Mesothelial cell of epicardium (in vitro differentiated cells): ENCODE data around the gene PREX1. TPM values are rescaled to one million over a fixed set of nuclear protein-coding genes. Genes with fewer than 3 reads are reported as not detected.

ENCODE experiments used
- DNase-seq, 2 experiments: peaks; one replicate each; pipeline ENCODE4 v3.0.0; 2021; ENCODE audit warnings: low spot score in 2 of 2; ENCODE audit not compliant: unreplicated experiment in 2 of 2
- H3K27ac Mint-ChIP-seq: 2 replicates; pipeline ENCODE4 v1.8.0; 2021; ENCODE audit warnings: mixed read lengths
- H3K27me3 Mint-ChIP-seq: 2 replicates; pipeline ENCODE4 v1.8.0; 2021; ENCODE audit warnings: low read depth, mixed read lengths
- H3K36me3 Mint-ChIP-seq: 2 replicates; pipeline ENCODE4 v1.8.0; 2021; ENCODE audit warnings: mixed read lengths
- H3K4me1 Mint-ChIP-seq: 2 replicates; pipeline ENCODE4 v1.8.0; 2021; ENCODE audit warnings: mixed read lengths
- H3K4me3 Mint-ChIP-seq: 2 replicates; pipeline ENCODE4 v1.8.0; 2021; ENCODE audit warnings: mild to moderate bottlenecking, moderate library complexity, mixed read lengths
- H3K9me3 Mint-ChIP-seq: 2 replicates; pipeline ENCODE4 v1.8.0; 2021; ENCODE audit warnings: mixed read lengths
- total RNA-seq: library from RNA; stranded (reverse); gene quantifications from 3 replicates; pipeline ENCODE4 v1.2.1, GENCODE V29; 2021
- TF ChIP-seq, protein P1 (sequence below): fragments of 200-600 bp; sonication (generic); IDR thresholded peaks from one replicate; pipeline ENCODE4 v1.5.0; 2021; ENCODE audit warnings: antibody characterized with exemption; ENCODE audit not compliant: unreplicated experiment

The PREX1 gene
- total RNA-seq, 1 donor from 2014 or later, result 8.3 TPM

DNA sequence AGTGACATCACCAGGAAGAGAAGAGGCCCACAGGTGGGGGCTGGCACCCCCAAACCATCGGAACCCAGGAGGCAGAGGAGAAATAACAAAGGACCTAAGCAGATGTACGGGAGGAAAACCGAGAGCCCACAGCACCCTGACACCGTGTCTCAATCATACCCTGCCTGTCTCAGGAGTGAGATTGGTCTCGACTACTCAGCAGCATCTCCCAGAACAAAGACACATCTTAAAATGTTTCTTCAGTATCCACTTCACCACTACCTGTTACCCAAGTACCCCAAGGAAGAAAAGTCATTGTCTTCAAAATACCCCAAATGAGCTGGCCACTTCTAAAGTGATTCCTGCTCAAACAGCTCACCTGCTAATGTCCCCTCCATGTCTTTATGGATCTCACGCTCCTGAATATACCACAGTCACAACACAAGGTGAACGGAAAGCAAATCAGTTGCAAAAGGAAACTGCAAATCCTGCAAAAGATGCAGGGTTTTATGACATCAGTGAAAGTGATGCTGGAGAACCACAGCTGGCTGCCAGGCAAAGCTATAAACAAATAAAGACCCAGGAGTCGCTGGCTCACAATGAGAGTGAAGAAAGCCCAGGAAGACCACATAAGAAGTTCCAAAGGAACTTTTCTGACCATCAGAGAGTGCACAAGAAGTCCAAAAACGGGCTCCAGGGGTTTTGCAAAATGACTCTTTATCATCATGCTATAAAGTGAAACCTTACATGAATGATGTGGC, 44.1 kb downstream of the PREX1 start:
- H3K27me3 Mint-ChIP-seq, result peaks cover 7% of the 10 kb centered on the region
- H3K27ac Mint-ChIP-seq, result no peak overlapping the region
- peaks cover 8% of the 10 kb centered on the region for H3K4me1 Mint-ChIP-seq
- H3K36me3 Mint-ChIP-seq, result peaks cover 2% of the 10 kb centered on the region
- H3K4me3 Mint-ChIP-seq, result no peak overlapping the region
- DNase-seq, result no peak
- TF ChIP-seq, protein P1, sequence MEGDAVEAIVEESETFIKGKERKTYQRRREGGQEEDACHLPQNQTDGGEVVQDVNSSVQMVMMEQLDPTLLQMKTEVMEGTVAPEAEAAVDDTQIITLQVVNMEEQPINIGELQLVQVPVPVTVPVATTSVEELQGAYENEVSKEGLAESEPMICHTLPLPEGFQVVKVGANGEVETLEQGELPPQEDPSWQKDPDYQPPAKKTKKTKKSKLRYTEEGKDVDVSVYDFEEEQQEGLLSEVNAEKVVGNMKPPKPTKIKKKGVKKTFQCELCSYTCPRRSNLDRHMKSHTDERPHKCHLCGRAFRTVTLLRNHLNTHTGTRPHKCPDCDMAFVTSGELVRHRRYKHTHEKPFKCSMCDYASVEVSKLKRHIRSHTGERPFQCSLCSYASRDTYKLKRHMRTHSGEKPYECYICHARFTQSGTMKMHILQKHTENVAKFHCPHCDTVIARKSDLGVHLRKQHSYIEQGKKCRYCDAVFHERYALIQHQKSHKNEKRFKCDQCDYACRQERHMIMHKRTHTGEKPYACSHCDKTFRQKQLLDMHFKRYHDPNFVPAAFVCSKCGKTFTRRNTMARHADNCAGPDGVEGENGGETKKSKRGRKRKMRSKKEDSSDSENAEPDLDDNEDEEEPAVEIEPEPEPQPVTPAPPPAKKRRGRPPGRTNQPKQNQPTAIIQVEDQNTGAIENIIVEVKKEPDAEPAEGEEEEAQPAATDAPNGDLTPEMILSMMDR, result no peak
- peaks cover 15% of the 10 kb centered on the region for H3K9me3 Mint-ChIP-seq

DNA sequence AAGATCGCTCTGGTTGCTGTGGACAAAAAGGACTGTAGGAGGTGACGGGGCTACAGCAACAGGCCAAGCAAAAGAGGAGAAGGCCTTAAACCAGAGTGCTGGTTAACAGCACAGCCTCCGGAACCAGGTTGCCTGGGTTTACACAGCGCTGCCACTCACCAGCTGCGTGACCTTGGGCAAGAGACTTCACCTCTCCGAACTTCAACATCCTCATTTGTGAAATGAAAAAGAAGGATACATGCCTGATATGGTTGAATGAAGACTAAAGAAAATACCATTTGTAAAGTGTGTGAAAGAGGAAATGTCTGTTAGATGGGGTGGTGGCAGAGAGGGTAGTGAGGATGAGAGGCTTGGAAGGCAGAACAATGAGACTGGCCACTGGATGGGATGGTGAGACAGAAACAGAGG, 44.9 kb downstream of the PREX1 start:
- Mint-ChIP-seq H3K9me3 (peaks cover 17% of the 10 kb centered on the region), H3K27ac (no peak overlapping the region), H3K4me3 (no peak overlapping the region), H3K4me1 (peaks cover 8% of the 10 kb centered on the region), H3K27me3 (peaks cover 3% of the 10 kb centered on the region), H3K36me3 (peaks cover 2% of the 10 kb centered on the region)
- no peak for DNase-seq
- TF ChIP-seq, protein P1, result no peak

DNA sequence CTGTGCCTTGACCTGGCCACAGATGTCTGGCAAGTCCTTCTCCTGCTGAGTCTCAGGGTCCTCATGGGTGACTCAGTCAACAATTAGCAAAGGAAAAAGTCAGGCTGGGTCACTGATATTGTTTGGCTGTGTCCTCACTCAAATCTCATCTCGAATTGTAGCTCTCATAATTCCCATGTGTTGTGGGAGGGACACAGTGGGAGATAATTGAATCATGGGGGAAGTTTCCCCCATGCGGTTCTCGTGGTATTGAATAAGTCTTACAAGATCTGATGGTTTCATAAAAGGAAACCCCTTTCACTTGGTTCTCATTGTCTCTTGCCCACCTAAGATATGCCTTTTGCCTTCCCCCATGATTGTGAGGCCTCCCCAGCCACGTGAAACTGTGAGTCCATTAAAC, 45.7 kb downstream of the PREX1 start:
- no peak for DNase-seq
- H3K27me3 Mint-ChIP-seq, result peaks cover 1% of the 10 kb centered on the region
- H3K4me3 Mint-ChIP-seq, result no peak overlapping the region
- H3K4me1 Mint-ChIP-seq, result peaks cover 1% of the 10 kb centered on the region
- peaks cover 17% of the 10 kb centered on the region for H3K9me3 Mint-ChIP-seq
- no peak overlapping the region for H3K27ac Mint-ChIP-seq
- peaks cover 2% of the 10 kb centered on the region for H3K36me3 Mint-ChIP-seq
- TF ChIP-seq, protein P1, result no peak

DNA sequence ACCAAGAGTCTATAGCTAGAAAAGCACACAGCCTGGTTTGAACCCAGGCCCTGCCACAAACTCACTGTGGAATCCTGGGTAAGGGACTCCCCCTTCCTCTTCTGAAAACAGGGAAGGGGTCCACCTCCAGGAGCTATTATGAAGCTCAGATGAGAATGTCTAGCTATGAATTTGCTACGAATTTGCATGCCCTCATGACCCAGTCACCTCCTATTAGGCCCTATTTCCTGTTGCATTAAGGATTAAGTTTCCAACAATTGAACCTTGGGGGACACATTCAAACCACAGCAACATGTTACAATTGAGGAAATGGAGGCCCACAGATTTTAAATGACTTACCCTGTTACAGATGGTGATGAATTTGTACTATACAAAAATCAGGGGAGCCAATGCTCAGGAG, 46.2 kb downstream of the PREX1 start:
- H3K27ac Mint-ChIP-seq, result no peak overlapping the region
- no peak for DNase-seq
- no peak overlapping the region for H3K4me3 Mint-ChIP-seq
- peaks cover 17% of the 10 kb centered on the region for H3K9me3 Mint-ChIP-seq
- TF ChIP-seq, protein P1, result no peak
- H3K36me3 Mint-ChIP-seq, result peaks cover 2% of the 10 kb centered on the region
- no peaks in the 10 kb centered on the region for H3K27me3 Mint-ChIP-seq
- no peaks in the 10 kb centered on the region for H3K4me1 Mint-ChIP-seq

DNA sequence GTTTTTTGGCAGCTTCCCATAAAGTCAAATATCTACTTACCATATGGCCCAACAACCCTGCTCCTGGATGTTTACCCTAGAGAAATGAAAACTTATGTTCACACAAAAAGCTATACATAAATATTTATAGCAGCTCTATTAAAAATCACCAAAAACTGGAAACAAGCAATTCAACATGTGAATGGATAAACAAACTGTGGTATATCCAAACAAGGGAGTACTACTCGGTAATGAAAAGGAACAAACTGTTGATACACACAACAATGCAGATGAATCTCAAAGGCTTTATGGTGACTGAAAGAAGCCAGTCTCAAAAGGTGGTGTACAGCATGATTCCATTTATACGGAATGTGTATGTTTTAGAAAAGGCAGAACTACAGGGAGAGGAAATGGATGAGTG, 48.4 kb downstream of the PREX1 start:
- Mint-ChIP-seq H3K27me3 (no peaks in the 10 kb centered on the region), H3K36me3 (peaks cover 6% of the 10 kb centered on the region), H3K9me3 (peaks cover 28% of the 10 kb centered on the region)

More for the DNA sequence above, 48.4 kb downstream of the PREX1 start:
- Mint-ChIP-seq H3K4me1 (no peaks in the 10 kb centered on the region), H3K27ac (no peak overlapping the region), H3K4me3 (no peak overlapping the region)
- no peak for DNase-seq
- TF ChIP-seq, protein P1, result no peak
